ENCODE measurements around the gene CDK5R1. TPM values are rescaled to one million over a fixed set of nuclear protein-coding genes. Genes with fewer than 3 reads are reported as not detected.

Gene CDK5R1
- total and polyA plus RNA-seq, 2 donors (not counting 1 experiment from before 2014, with no cell fraction given) = 2.4 to 6.2 TPM

GRCh38 chr17:32487473-32488176, 832 bp downstream of the CDK5R1 start:
- intact Hi-C loops (cut with micrococcal nuclease) = loop anchor here (1.0 to 10.0 kb wide), 4 partner anchors 16 to 387 kb away; partner anchors contain the start of gene MYO1D
- WGBS (ENCODE audit: insufficient coverage) = 32% methylated on average over 59 of the region's 59 CpGs

More at GRCh38 chr17:32487473-32488176, 832 bp downstream of the CDK5R1 start:
- peak; percentile 59 for DNase-seq
- Histone ChIP-seq H4K20me1 (ENCODE audit: control insufficient read depth, insufficient read depth, low read length, poor library complexity, severe bottlenecking) (peaks cover 11% of the 10 kb centered on the region), H3K27me3 (replicated peaks in 1 of 4; ENCODE audit: control extremely low read depth in 1 of 4, control insufficient read depth in 3 of 4, insufficient read depth in 4 of 4, low read length in 3 of 4) (no peaks in the 10 kb centered on the region), H3K9me3 (ENCODE audit: control extremely low read depth in 1 of 3, control insufficient read depth in 2 of 3, insufficient read depth in 1 of 3, low read length in 2 of 3) (no peaks in the 10 kb centered on the region), H2AFZ (ENCODE audit: insufficient read depth, low read depth, low read length, poor library complexity, severe bottlenecking) (peak overlapping the region; percentile 77), H3K79me2 (ENCODE audit: control insufficient read depth, insufficient read depth, low read length) (peaks cover 45% of the 10 kb centered on the region), H3K4me3 (ENCODE audit: control extremely low read depth in 1 of 5, extremely low read depth in 1 of 5, insufficient read depth in 1 of 5, low read depth in 2 of 5, low read length in 4 of 5) (peak overlapping the region; percentile 39 to 77 (median 68)), H3K4me2 (replicated peaks; ENCODE audit: low read depth, low read length, poor library complexity, severe bottlenecking) (peak overlapping the region; percentile 96), H3K27ac (ENCODE audit: low read length in 2 of 2) (peak overlapping the region in 1 of 2 donors; percentile 42), H3K4me1 (ENCODE audit: control insufficient read depth in 2 of 2, insufficient read depth in 2 of 2, low read length in 2 of 2) (peaks cover 61% of the 10 kb centered on the region in 2 donors), H3K36me3 (replicated peaks in 1 of 2; ENCODE audit: control extremely low read depth in 1 of 2, control insufficient read depth in 1 of 2, extremely low read depth in 1 of 2, insufficient read depth in 2 of 2, low read length in 1 of 2) (peaks cover 0 to 12% of the 10 kb centered on the region in 2 experiments), H3K9ac (ENCODE audit: low read length) (peak overlapping the region; percentile 71)
- no peak for TF ChIP-seq CTCF (IDR thresholded peaks at IDR 0.05)
- no peak for TF ChIP-seq EZH2 (IDR thresholded peaks at IDR 0.05; ENCODE audit: borderline replicate concordance, insufficient read depth, low read depth, low read length, poor library complexity, severe bottlenecking)
- POLR2A ChIA-PET = interaction anchor here (0.5 to 1.1 kb wide), 5 partner anchors 30 to 94 kb away, joined by 3 to 8 read pairs (median 4); no protein-coding TSS in a partner anchor
- H3K4me3 Mint-ChIP-seq = peak overlapping the region; percentile 90
- peaks cover 64% of the 10 kb centered on the region for H3K4me1 Mint-ChIP-seq
- CTCF ChIA-PET = interaction anchor here (0.7 to 10.2 kb wide), 12 partner anchors 8 to 389 kb away, joined by 3 to 139 read pairs (median 4); partner anchors contain the start of genes MYO1D and PSMD11
- no peaks in the 10 kb centered on the region for H3K27me3 Mint-ChIP-seq
- H3K27ac Mint-ChIP-seq = peak overlapping the region; percentile 82
- no peak for ATAC-seq (ENCODE audit: low read depth)
- H3K9me3 Mint-ChIP-seq (ENCODE audit: insufficient read depth) = no peaks in the 10 kb centered on the region
